Right cardiac atrium (tissue), 5 donors: Measurements from ENCODE around the gene SF3B1. TPM values are rescaled to one million over a fixed set of nuclear protein-coding genes. Genes with fewer than 3 reads are reported as not detected.
"Not testable (repeated sequence)": the region's sequence is repeated elsewhere in the genome, so short reads cannot be mapped to it uniquely, and the experiment has no call there.

Experiments
- ATAC-seq, 2 donors: fragments of 200-7000 bp; cut with Tn5 transposase; one replicate each; pipeline versions ENCODE4 v1.8.0 to v1.9.1; 2020; ENCODE audit warnings: moderate library complexity in 2 of 2, mild to moderate bottlenecking in 1 of 2
- DNase-seq, 3 donors: peaks; one replicate each; pipeline ENCODE4 v3.0.0-alpha.2; 2020
- H3K27ac ChIP-seq: one replicate; pipeline ENCODE4 v1.5.1; 2013; ENCODE audit warnings: mild to moderate bottlenecking, low read length, control low read depth, moderate library complexity
- H3K27me3 ChIP-seq: one replicate; pipeline ENCODE4 v1.6.1; 2013; ENCODE audit not compliant: control insufficient read depth, insufficient read depth
- H3K4me1 ChIP-seq: one replicate; pipeline ENCODE4 v1.6.1; 2013; ENCODE audit warnings: low read length; ENCODE audit not compliant: control insufficient read depth, insufficient read depth
- H3K4me3 ChIP-seq: one replicate; pipeline ENCODE4 v1.5.1; 2013; ENCODE audit warnings: low read length, control low read depth
- H3K9me3 ChIP-seq: one replicate; pipeline ENCODE4 v1.6.1; 2013; ENCODE audit warnings: low read length; ENCODE audit not compliant: control insufficient read depth
- WGBS: extraction: QIAGEN DNeasy Blood & Tissue Kit; methylation state at CpG from one replicate; pipeline ENCODE4 v1.1.7; 2013; 5-methylcytosine and 5-hydroxymethylcytosine counted together
- intact Hi-C, 4 donors: fragments of 100-400 bp; cut with DNase I; formaldehyde crosslinking; loops; one replicate each; pipeline versions ENCODE4 v1.11.0 to v1.14.0; 2022 to 2023
- polyA plus RNA-seq: library from polyadenylated mRNA; stranded (reverse); fragments of 200-250 nt; gene quantifications from one replicate; pipeline ENCODE4 v1.2.3, GENCODE V29; 2013
- total RNA-seq, 4 donors: library from RNA; stranded (reverse); fragmentation: NEBNext Ultra II Directional; extraction: Animal tissue kit (Norgen Biotek cat#: 25700); gene quantifications; one replicate each; pipeline ENCODE4 v1.2.1, GENCODE V29; 2021
- donor health status: healthy with polysubstance abuse.
- donor health status: DM: no; HTN: yes; CAD: no.
- donor health status: DM: no; HTN: no; CAD: no.
- donor health status: DM: no; HTN: yes; CAD: no; lungs with severe emphysema.
- donor health status: DM: yes; HTN: yes; CAD: no.

Gene SF3B1
- total and polyA plus RNA-seq, 5 donors: 148 to 182 (median 166) TPM

- H3K27ac ChIP-seq, ATAC-seq, H3K9me3 ChIP-seq, H3K4me3 ChIP-seq, H3K27me3 ChIP-seq, H3K4me1 ChIP-seq, DNase-seq: not testable (repeated sequence)
- 41% methylated on average over 3 of the region's 3 CpGs for WGBS
- intact Hi-C loops: loop anchor here (5.0 to 10.0 kb wide), 4 partner anchors 185 to 267 kb away; no protein-coding TSS in a partner anchor
Observed at GRCh38 chr2:197379308-197379917, 55.4 kb downstream of the SF3B1 start.

- intact Hi-C loops: loop anchor here (5.0 to 10.0 kb wide), 4 partner anchors 184 to 266 kb away; no protein-coding TSS in a partner anchor
- Histone ChIP-seq H3K9me3 (no peaks in the 10 kb centered on the region), H3K27me3 (no peaks in the 10 kb centered on the region), H3K27ac (no peak overlapping the region), H3K4me3 (no peak overlapping the region), H3K4me1 (no peaks in the 10 kb centered on the region)
- peak; percentile 61 to 71 for ATAC-seq
- peak in 1 of 3 donors; percentile 53 for DNase-seq
- WGBS: 48% methylated on average over 17 of the region's 17 CpGs
Observed at GRCh38 chr2:197378494-197379307, 56.1 kb downstream of the SF3B1 start.

- DNase-seq (no peak), ATAC-seq (no peak)
- H3K4me3 ChIP-seq: no peak overlapping the region
- no peaks in the 10 kb centered on the region for H3K27me3 ChIP-seq
- H3K27ac ChIP-seq: no peak overlapping the region
- WGBS: 47% methylated on average over 3 of the region's 3 CpGs
- H3K4me1 ChIP-seq: no peaks in the 10 kb centered on the region
- intact Hi-C loops: loop anchor here (5.0 to 10.0 kb wide), 4 partner anchors 183 to 266 kb away; no protein-coding TSS in a partner anchor
- H3K9me3 ChIP-seq: no peaks in the 10 kb centered on the region
Observed at GRCh38 chr2:197378086-197378485, 56.7 kb downstream of the SF3B1 start.

GRCh38 chr2:197377670-197378069, 57.2 kb downstream of the SF3B1 start:
- intact Hi-C loops: loop anchor here (5.0 to 10.0 kb wide), 4 partner anchors 183 to 265 kb away; no protein-coding TSS in a partner anchor
- DNase-seq (no peak), ATAC-seq (no peak)
- Histone ChIP-seq H3K27me3 (no peaks in the 10 kb centered on the region), H3K4me3 (no peak overlapping the region), H3K9me3 (no peaks in the 10 kb centered on the region), H3K27ac (no peak overlapping the region), H3K4me1 (no peaks in the 10 kb centered on the region)
- WGBS: 84% methylated on average over 9 of the region's 9 CpGs

- intact Hi-C loops: loop anchor here in 1 of 4 donors (10.0 kb wide), 1 partner anchor 178 kb away; no protein-coding TSS in a partner anchor
- Histone ChIP-seq H3K27ac (no peak overlapping the region), H3K4me1 (no peaks in the 10 kb centered on the region), H3K27me3 (no peaks in the 10 kb centered on the region), H3K4me3 (no peak overlapping the region), H3K9me3 (no peaks in the 10 kb centered on the region)
- ATAC-seq: no peak
- WGBS: 55% methylated on average over 3 of the region's 3 CpGs
- DNase-seq: no peak
Observed at GRCh38 chr2:197372592-197372991, 62.2 kb downstream of the SF3B1 start.

GRCh38 chr2:197370664-197371063, 64.2 kb downstream of the SF3B1 start:
- not testable (repeated sequence) for H3K9me3 ChIP-seq, H3K4me3 ChIP-seq, ATAC-seq, H3K27ac ChIP-seq, H3K4me1 ChIP-seq, H3K27me3 ChIP-seq
- DNase-seq: peak in 1 of 3 donors; percentile 54
- intact Hi-C loops: loop anchor here in 1 of 4 donors (10.0 kb wide), 1 partner anchor 176 kb away; no protein-coding TSS in a partner anchor
- 98% methylated on average over 31 of the region's 31 CpGs for WGBS

GRCh38 chr2:197369933-197370320, 64.9 kb downstream of the SF3B1 start:
- H3K27ac ChIP-seq: no peak overlapping the region
- intact Hi-C loops: loop anchor here in 1 of 4 donors (10.0 kb wide), 1 partner anchor 175 kb away; no protein-coding TSS in a partner anchor
- WGBS: 60% methylated on average over 4 of the region's 4 CpGs
- no peak for DNase-seq
- no peak for ATAC-seq
- H3K9me3 ChIP-seq: no peaks in the 10 kb centered on the region
- H3K27me3 ChIP-seq: no peaks in the 10 kb centered on the region
- no peaks in the 10 kb centered on the region for H3K4me1 ChIP-seq
- no peak overlapping the region for H3K4me3 ChIP-seq

- Histone ChIP-seq H3K4me1 (no peaks in the 10 kb centered on the region), H3K27me3 (no peaks in the 10 kb centered on the region), H3K27ac (no peak overlapping the region), H3K4me3 (no peak overlapping the region), H3K9me3 (no peaks in the 10 kb centered on the region)
- 45% methylated on average over 5 of the region's 5 CpGs for WGBS
- intact Hi-C loops: no loop called here
- ATAC-seq (no peak), DNase-seq (no peak)
Observed at GRCh38 chr2:197369228-197369932, 65.4 kb downstream of the SF3B1 start.

- intact Hi-C loops: no loop called here
- DNase-seq (no peak), ATAC-seq (no peak)
- no peaks in the 10 kb centered on the region for H3K27me3 ChIP-seq
- H3K9me3 ChIP-seq: no peaks in the 10 kb centered on the region
- WGBS: 95% methylated on average over 6 of the region's 6 CpGs
- no peak overlapping the region for H3K27ac ChIP-seq
- H3K4me3 ChIP-seq: no peak overlapping the region
- no peaks in the 10 kb centered on the region for H3K4me1 ChIP-seq
Observed at GRCh38 chr2:197368412-197368811, 66.4 kb downstream of the SF3B1 start.

- no peak for DNase-seq
- no peaks in the 10 kb centered on the region for H3K9me3 ChIP-seq
- WGBS: 56% methylated on average over 5 of the region's 5 CpGs
- ATAC-seq: no peak
- no peak overlapping the region for H3K4me3 ChIP-seq
- intact Hi-C loops: no loop called here
- no peaks in the 10 kb centered on the region for H3K27me3 ChIP-seq
- no peak overlapping the region for H3K27ac ChIP-seq
- no peaks in the 10 kb centered on the region for H3K4me1 ChIP-seq
Observed at GRCh38 chr2:197363998-197364397, 70.8 kb downstream of the SF3B1 start.

GRCh38 chr2:197360744-197361156, 74.1 kb downstream of the SF3B1 start:
- no peak overlapping the region for H3K4me3 ChIP-seq
- no peaks in the 10 kb centered on the region for H3K4me1 ChIP-seq
- intact Hi-C loops: no loop called here
- no peak for ATAC-seq
- no peak for DNase-seq
- H3K27ac ChIP-seq: no peak overlapping the region
- no peaks in the 10 kb centered on the region for H3K9me3 ChIP-seq
- H3K27me3 ChIP-seq: no peaks in the 10 kb centered on the region
